Activated T-cell treated with anti-CD3 and anti-CD28 coated beads for 24 hours (primary cell): ENCODE measurements around the gene PKIG.

Experiments
- DNase-seq: peaks from one replicate; pipeline ENCODE4 v3.0.0-alpha.2; 2020; ENCODE audit warnings: low read depth

The PKIG gene

GRCh38 chr20:44596876-44597275, 14.5 kb downstream of the PKIG start:
- DNase-seq: no peak

DNA sequence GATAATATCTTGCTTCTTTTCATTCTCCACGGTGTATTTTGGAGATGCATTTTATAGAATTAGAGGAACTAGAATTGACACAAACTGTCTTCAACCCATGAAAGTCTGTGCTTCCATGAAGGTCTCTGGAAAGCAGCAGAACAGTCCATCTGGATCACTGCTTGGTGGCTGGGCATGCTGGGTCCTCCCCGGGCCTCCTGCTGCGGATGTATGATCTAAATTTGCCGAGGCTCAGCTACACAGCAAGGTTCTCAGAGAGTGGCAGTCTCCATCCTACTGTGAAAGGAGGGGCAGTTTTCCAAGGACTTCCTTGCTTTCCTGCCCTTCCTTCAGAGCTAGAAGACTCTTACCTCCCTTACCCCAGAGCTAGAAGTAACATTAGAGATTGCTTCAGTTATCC, 15.1 kb downstream of the PKIG start:
- no peak for DNase-seq

DNA sequence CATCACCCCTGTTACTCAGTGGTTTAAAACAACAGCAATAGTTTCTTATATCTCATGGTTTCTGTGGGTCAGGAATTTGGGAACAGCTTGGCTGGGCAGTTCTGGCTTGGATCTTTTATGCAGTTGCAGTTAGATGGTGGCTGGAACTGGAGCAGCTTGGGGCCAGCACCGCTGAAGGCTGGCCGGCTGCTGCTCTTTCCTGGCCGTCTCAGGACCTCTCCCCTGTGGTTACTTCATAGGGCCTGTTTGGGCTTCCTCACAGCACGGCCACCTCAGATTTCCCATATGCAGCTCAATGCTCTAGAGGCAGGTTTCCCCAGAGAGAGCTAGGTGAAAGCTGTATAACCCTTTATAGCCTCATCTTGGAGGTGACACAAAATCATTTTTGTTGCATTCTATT, 15.6 kb downstream of the PKIG start:
- no peak for DNase-seq

GRCh38 chr20:44598423-44599305, 16.3 kb downstream of the PKIG start:
- no peak for DNase-seq

DNA sequence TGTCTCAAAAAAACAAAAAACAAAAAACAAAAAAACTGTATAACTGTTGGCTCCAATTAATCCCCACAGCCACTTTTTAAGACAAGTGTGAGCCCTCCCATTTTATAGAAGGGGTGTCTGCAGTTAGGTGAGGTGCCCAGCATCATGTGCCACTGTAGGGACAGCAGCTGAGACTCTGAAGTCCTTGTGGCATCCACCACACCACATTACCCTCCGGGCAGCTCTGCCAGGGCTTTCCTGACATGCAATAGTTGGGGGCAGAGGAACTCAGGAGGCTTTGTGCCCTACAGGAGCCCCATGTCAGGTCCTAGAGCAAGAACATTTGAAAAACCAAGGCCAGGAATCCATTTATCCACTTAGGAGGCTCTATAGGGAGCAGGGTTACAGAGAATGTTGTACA, 17.3 kb downstream of the PKIG start:
- no peak for DNase-seq

DNA sequence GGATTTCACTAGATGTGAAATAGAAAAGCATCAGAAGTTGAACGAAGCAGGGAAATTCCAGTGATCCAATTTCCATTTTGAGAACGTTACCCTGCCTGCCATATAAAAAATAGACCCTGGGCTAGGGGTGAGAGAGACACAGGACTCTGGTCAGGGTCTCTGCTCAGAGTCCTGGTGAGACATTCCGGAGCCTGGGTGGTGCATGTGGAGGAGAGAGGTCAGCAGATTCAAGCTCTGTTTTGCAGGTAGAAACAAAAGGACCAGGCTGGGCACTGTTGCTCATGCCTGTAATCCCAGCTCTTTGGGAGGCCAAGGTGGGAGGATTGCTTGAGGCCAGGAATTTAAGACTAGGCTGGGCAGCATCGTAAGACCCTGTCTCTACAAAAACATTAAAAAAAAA, 17.9 kb downstream of the PKIG start:
- DNase-seq: no peak

GRCh38 chr20:44600758-44601201, 18.4 kb downstream of the PKIG start:
- no peak for DNase-seq

- no peak for DNase-seq
Observed at GRCh38 chr20:44601236-44601671, 18.9 kb downstream of the PKIG start.

- no peak for DNase-seq
Observed at GRCh38 chr20:44601801-44602204, 19.4 kb downstream of the PKIG start.

- no peak for DNase-seq
Observed at GRCh38 chr20:44603327-44603726, 20.9 kb downstream of the PKIG start.

DNA sequence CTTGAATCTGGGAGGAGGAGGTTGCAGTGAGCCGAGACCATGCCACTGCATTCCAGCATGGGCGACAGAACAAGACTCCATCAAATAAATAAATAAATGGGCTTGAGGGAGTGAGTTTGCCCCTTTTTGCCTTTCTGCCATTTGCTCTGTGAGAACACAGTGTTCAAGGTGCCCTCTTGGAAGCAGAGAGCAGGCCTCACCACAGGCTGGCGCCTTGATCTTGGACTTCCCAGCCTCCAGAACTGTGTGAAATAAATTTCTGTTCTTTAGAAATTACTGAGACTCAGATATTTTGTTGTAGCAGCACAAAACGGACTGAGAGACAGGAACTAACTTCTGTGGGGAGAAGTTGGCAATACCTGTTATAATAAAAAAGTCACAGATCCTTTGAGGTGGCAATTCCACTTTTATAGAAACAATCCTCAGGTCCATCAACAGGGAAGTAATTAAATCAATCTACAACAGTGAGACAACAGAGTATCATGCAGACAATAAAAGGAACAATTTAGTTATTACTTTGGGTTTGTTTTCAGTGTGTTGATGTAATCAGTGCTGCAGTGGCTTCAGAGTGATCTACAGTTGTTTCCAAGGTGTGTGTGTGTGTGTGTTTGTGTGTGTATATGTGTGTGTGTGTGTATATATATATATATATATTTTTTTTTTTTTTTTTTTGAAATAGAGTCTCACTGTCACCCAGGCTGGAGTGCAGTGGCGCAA, 24.5 kb downstream of the PKIG start:
- DNase-seq: no peak

DNA sequence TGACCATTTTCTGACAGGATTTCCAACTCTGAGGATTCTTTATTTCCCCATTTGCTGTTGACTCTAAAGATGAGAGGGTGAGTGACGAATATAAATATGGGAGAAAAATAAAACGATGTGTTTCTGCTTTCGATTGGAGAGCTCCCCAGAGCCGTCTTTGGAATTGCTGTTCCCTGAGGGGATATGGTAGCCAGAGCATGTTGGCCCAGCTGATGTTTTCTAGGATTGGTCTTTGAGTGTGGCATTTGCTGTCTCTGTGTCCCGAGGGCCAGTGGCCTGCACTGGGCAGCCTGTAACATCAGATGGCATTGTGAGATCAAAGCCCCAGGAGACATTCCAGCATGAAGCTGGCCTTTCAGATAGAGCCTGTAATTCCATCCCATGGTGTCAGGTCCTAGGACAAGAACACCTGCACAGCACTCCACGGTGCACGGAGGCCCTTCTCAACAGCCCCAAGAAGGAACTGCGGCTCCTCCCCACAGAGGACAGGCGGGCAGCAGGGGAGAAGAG, 26.7 kb downstream of the PKIG start:
- DNase-seq: no peak

DNA sequence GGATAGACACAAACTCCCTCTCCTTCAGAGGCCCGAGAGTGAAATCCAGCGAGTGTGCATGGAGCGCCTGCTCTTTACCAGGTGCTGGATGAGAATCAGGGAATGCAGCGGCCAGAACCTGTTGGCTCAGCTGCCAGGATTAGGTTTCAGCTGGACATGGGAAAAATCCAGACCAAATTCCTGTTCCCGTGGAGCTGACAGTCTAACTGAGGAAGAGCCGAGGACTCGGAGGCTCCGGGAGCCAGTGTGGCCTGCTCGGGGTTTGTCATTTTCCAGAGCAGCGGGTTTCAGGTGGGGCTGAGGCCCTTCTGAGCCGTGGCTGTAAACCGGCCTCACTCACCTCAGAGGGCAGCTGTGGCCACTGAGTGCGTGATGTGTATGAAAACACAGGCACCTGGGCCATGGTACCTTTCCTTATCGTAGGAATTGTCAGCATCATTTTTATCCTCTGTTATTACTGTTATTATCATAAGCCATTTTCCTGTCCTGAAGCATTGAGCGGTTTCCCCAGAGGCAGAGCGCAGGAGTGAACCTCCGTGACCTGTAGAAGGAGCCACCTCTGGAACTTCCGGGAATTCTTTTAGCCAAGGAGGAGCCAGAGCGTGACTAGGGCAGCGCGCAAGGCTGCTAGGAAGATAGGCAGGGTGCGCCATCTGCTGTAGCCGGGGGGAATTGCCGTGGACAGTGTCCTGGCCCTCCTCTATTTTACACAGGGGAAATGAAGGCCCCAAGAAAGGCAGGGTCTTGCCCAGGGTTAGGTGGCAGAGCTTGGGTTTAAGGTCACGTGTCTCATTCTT, 27.3 kb downstream of the PKIG start:
- peak; percentile 76 for DNase-seq

DNA sequence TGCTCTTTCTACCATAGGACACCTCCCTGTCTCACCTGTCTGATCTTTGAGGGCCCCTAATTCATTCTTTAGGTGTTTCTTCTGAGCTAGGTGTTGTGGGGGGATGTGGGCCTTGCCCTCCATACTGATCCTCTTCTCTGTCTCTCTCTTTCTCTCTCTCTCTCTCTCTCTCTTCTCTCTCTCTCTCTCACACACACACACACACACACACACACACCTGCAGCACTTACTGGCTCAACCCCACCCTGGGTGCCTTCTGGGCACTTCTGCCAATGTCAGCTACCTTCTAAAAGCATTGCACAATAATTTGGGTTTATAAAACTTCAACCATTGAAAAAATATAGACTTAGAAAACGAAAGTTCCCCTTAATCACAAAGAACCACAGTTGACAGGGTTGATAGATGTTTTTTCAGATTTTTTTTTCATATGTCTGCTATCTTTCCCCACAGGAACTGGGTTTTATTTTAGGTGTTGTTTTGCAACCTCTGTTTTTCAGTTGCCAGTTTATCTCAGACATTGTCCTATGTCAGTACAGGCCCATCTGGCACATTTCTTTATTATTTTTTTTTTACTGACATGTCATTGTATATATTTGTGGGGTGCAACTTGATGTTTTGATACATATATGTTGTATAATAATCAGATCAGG, 28.1 kb downstream of the PKIG start:
- no peak for DNase-seq

DNA sequence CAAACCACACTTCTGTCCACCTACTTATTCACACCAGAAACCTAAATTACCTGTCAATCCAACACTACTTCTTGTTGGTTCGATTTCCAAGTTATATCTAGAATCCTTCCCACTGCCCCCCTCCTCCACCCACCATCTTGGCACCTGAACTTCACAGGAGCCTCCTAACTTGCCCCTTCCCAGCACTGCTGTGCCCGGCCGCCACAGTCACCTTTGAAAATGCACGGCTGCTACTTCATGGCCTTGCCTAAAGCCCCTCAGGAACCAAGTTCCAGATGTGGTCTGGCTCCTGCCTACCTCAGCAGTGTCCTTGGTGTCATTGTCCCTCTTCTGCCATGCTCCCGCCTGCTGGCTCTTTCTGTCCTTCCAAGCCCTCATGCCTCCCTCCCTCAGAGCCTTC, 31.2 kb downstream of the PKIG start:
- DNase-seq: no peak

DNA sequence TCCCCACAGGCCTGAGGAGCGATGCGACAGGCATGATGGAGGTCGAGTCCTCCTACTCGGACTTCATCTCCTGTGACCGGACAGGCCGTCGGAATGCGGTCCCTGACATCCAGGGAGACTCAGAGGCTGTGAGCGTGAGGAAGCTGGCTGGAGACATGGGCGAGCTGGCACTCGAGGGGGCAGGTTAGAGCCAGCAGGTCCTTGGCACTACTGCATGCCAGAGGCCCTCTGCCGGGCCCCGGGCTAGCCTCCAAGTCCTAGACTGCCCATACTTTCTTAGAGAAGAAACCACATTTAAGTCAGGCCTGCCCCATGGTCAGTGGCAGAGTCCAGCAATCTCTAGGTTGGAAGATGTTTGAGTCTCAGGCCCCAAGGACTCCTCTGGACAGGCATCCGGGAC, 32.1 kb downstream of the PKIG start:
- DNase-seq: no peak

DNA sequence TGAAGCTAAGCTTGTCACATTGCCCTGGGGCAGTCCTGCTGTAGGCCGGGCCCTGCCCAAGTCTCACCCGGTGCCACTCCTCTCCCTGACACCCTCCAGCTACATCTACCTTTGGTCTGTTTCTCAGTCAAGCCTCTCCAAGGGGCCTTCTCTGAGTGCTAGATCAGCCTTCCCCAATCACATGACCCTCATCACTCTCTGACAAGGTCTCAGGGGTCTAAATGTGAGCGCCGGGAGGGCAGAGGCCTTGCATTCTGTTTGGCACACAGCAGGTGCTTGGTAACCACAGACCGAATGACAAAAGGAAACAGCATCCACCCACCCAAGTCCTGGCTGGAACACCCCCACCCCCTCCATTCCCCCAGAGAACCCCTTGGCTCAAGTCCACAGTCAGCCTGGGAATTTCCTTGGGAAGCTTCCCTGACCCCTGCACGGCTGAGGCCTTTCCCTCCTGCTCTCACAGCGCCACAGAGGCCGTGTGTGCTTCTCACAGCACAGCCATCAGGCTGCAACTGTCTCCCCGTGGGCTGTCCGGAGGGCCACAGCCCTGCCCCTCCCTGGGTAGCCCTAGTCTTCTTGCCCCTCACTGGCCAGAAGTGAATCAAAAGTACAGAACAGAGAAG, 32.9 kb downstream of the PKIG start:
- no peak for DNase-seq

- no peak for DNase-seq
Observed at GRCh38 chr20:44615876-44616603, 33.7 kb downstream of the PKIG start.

DNA sequence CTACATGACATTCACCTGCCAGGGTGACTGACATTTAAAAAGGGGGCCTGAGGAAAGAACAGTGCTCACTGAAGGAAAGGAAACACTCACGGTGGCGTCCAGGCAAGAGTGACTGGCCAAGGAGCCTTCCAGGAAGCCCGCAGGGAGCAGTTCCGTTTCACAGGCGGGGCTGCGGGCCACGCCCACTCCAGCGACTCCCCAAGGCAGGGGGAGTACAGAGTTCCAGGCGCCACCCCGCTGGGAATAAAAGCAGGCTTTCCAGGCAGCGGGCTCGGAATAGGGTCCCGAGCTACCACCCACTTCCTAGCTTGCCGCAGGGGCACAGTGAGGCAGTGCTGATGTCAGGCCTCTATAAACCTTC, 34.2 kb downstream of the PKIG start:
- no peak for DNase-seq

GRCh38 chr20:44618318-44618731, 35.9 kb downstream of the PKIG start:
- no peak for DNase-seq

- no peak for DNase-seq
Observed at GRCh38 chr20:44619294-44619693, 36.9 kb downstream of the PKIG start.
